G401 (cell line): ENCODE measurements around the gene C19orf47. TPM values are rescaled to one million over a fixed set of nuclear protein-coding genes. Genes with fewer than 3 reads are reported as not detected.
A peak's percentile ranks its signal among the peaks of the same experiment; 100 is the strongest.

Source experiments
- DNase-seq: peaks from one replicate; pipeline ENCODE4 v3.0.0-alpha.2; 2015; ENCODE audit warnings: low spot score
- in situ Hi-C: cut with HindIII; loops from 2 replicates; pipeline ENCODE4 v1.10.0; 2016; ENCODE audit warnings: low sequenced_read_pairs, mixed read lengths
- total RNA-seq: library from RNA; depleted of rRNA; stranded (reverse); fragments of >200 nt; shearing (Covaris generic); gene quantifications from 2 replicates; pipeline ENCODE4 v1.2.3, GENCODE V29; 2014

The C19orf47 gene
- total RNA-seq, 1 experiment from 2014 or later: 22.5 TPM

DNA sequence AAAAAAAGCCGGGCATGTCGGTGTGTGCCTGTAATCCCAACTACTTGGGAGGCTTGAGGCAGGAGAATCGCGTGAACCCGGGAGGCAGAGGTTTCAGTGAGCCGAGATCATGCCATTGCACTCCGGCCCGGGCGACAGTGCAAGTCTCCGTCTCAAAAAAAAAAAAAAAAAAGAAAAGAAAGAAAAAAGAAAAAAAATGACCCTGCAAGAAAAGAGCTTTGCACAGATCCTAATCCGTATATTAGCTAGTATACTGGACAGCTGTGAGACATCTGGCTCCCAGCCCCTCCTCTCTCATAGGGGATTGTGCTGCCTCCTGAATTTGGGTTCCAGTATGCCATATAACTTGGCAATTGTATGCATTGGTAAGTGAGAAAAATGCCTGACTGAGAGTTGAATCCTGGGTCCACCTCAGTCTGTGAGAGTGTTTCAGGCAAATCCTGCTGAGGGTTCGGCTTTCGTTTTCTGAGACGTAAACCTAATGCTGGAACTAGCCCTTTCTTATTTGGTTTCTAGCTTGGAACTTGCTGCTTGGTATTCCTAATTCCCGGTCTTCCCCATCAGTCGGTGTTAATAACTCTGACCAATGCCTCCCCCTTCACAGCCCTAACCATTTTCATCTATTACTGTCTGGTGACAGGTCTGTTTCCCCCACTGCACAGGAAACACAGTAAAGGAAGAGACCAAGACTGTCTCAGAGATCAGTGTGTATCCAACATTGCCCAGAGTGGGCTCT lies 61.8 kb downstream of the C19orf47 start:
- DNase-seq: no peak
- in situ Hi-C loops: no loop called here

DNA sequence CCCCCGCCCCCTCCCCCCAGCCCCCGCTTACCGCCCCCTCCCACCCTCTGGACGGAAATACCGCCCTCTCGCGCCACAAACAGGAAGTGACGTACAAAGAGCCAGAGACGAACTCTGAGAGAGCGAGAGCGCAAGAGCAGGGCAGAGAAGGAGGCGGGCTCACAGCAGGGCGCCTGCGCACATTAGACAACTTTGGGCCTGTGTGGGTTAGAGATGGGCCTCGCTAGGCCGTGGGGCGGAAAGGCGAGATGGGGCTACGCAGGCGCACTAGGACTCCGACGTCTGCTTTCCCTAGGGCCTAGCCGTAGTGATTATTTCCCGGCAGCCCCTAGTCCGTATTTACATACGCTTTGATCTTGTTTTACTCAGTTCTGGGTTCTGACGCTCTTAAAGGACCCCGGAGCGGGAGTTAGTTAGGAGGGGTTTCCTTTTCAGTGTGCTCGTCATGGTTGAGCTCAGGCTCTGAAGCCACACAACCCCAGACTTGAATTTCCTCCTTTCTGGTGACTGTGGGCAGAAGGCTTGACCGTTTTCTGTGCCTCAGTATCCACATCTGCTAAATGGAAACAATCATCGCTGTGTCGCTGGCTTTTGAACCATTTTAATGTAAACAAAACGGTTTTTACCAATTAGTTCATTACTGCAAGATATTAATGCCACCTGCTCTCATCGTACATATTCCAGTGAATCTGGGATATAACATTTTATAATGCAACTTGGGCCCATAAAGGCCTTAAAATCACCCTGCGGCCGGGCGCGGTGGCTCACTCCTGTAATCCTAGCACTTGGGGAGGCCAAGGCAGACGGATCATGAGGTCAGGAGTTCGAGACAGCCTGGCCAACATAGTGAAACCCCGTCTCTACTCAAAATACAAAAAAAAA lies 62.6 kb downstream of the C19orf47 start:
- in situ Hi-C loops: no loop called here
- DNase-seq: peak; percentile 100

DNA sequence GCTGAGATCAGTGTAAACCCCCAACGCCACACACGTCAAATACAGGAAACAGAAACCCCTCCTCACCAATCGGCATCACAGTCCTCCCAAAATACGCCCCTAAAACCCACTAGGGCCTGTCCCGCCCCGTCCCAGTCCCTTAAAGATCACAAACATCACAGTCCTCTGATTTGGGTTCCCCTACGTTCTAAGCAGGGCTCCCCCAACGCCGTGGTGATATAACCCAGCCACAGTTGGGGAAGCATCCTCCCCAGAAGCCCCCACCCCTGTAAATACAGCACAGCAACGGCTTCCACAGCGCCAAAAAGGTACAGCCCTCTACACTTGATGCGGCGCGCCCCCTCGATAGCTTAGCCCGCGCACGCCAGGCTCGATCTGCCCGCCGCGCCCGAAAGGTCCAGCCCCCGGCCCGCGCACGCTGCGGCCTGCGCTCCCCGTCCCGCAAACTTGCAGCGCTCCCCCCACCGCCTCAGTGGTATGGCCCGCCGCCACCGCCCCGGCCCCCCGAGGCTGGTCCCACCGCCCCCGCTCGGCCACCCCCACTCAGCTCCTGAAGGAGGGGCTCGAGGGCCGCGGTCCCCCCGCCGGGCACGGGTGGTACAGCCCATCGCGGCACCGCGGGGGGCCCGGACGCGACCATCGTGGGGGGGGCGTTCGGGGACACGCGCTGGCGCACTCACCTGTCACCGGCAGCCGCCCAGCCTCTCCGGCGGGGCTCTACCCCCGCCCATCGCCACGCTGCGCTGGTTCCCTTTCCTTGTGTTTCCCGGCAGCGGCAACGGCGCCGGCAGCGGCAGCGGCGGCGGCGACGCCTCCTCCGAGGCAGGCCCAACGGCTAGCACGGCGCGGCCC lies 63.5 kb downstream of the C19orf47 start, which contains the start of gene AKT2:
TSS of gene AKT2 (minus strand) at position 845 of the 852 bp plus-strand sequence. CDS start 20,078 bp downstream, outside the sequence.
- no peak for DNase-seq
- in situ Hi-C loops: no loop called here

DNA sequence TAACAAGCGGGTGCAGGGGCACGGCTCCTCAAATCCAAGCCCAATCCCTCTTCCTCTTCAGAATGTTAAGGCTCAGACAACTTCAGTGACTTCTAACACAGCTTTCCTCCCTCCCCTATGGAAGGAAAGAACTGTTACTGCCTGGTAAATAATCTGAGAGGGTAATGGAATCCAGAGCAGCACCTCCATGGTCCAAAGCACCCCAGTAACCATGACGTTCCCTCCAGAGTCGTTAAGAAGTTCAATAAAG lies 64.0 kb downstream of the C19orf47 start:
- DNase-seq: no peak
- in situ Hi-C loops: no loop called here

DNA sequence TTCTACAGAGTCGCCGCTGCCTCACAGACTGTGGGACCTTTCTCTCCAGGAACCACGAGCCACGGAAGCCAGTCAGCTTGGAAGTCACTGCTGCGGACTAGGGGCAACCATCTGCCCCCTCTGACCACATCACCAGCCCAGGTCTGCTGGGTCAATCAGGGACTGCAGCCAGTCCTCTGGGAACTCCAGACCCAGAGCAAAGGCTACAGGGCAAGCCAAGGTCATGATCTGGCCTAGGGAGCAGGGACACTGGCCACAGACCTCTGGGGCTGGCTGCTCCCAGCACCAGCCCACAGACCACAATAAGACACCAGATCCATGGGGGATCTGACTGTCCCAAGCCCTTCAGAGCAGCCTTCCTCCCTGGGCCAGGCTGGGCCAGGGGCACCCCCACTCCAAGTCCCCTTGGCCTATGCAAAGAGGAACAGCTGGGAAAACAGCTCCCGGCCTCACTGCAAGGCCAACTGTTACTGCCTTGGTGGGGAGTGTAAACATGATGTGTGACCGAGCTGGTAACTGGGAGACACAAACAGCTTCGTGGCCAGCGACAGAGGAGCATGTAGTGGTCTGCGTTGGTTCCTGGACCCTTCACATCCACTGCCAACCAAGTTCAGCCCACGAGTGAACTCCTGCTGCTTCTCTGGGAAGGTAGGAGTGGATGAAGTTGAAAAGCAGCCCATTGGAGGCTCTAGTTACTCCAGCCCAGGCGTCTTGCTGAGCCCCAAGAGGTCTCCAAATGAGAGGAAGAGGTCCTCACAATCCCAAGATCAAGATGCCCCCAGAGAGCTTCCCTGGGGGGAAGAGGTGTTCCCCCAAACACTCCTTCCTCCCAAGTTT lies 64.6 kb downstream of the C19orf47 start:
- in situ Hi-C loops: no loop called here
- DNase-seq: peak; percentile 19

DNA sequence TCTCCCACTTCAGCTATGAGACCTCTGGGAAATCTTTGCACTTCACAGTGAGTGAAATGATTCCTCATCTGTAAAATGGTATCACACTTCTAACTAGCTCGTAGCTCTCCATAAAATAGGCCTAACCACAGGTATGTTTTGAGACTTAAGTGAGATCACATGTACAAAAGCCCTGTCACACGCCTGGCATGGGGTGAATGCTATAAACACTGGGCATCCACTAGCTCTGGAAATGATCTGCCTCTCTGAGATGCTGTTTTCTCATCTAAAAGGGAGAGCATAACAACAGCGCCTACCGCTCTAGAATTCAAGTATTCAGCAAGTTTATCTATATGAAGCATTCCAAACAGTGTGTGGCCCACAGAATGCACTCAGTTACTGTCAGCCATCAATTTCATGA lies 65.3 kb downstream of the C19orf47 start:
- in situ Hi-C loops: no loop called here
- peak; percentile 23 for DNase-seq

DNA sequence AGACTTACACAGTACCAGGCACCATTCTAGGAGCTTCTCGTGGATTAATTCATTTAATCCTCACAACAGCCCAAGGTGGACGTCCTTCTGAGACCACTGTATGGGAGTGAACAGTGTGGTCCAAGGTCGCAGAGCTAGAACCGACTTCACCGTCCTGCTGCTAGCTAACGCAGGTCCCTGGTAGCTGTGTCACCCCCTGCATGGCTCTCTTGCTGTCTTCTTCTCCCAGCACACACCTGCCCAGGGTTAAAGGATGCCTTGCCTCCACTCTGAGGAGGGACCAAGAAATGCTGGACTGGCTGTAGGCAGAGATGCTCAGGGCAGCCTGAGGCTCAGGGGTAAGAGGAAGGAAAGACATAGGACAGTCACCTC lies 66.0 kb downstream of the C19orf47 start:
- no peak for DNase-seq
- in situ Hi-C loops: no loop called here

DNA sequence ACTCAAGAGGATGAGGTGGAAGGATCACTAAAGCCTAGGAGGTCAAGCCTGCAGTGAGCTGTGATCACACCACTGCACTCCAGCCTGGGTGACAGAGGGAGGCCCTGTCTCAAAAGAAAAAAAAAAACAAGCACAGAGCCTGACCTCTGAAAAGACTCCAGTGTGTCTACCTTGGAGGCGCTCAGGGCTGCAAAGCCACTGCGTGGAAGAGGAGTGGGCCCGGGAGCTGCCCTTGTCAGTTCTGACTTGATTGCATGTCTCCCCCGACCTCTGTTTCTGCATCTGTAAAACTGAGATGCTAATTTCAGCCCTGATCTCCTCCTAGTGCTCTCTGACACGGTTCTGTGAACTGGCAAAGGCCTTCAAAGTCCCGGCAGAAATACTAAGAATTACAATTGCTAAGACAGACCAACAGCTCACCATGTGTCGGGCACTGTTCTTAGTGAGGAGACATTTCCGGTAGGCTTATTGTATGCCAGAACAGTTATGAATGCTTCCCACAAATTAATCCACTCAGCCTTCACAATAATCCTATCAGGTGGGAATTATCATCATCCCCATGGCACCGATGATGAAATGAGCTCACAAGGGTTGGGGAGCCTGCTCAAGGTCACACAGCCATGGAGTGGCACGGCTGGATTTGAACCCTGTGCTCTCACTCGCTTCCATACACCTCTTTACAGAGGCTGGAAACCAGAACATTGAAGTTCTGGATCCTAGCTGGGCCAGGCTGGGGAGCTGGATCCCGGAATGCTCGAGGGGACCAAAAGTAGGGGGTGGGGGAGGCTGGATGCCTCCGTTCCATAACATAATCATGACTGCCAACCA lies 66.6 kb downstream of the C19orf47 start:
- in situ Hi-C loops: no loop called here
- DNase-seq: peak; percentile 9

DNA sequence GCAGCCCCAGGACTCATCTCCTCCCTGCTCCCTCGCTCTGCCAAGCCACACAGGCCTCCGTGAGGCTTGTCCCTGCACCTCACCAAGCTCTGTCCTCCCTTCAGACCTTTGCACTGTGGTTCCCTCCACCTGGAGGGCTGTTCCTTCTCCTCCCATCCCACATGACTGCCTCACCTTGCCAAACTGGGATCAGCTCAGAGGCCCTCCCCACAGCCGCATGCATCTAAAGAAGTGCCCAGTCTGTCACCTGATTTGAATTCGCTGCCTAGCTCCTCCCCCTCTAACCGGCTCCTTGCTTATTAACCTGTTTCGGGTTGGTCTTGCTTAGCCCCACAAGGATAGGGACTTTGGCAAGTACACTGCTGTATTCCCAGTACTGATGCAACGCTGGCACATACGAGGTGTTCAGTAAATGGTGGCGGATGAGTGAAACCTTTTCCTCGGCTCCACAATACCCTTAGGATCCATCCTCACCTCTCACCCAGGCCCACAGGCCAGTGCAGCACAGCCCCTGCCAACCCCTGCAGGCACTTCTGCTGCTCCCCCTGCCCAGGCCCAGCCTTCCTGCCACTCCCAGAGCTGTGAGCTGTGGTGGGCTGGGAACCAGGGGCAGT lies 67.5 kb downstream of the C19orf47 start:
- in situ Hi-C loops: no loop called here
- peak; percentile 98 for DNase-seq

DNA sequence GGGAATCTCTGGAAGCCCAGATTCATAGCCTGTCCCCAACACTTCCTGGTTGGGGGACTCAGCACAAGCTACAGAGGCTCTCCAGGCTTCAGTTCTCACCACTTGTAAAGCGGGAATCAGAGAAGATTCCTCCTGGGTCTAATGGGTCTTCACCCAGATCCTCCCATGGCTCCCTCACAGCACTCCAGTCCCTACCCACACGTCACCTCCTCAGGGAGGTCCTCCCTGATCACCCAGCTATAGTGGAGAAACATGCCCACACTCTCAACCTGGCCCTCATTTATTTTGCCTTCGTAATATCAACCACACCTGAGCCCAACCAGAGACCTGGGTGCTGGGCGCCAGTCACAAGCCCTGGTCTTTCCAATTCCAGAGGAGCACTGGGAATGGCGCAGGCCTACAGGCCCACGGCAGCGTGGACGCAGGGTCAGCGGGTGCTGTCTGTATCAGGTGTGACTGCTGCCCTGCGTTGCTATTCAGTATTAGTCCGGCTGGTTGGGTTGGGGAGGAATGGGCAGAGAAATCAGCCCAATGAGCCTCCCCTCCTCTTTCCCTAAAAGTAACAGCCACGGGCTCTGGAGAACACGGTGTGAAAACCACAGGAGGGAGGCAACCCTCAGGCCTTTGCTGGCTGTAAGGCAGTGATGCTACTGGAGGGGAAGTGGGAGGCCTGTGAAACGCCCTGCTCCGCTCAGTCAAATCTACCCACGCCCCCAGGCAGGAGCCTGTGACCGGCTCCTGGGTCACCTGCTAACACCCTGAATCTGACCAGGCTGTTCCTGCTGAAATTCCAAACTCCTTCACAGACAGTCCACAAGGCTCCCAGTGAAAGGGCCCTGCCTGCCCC lies 68.2 kb downstream of the C19orf47 start:
- peak; percentile 12 for DNase-seq

DNA sequence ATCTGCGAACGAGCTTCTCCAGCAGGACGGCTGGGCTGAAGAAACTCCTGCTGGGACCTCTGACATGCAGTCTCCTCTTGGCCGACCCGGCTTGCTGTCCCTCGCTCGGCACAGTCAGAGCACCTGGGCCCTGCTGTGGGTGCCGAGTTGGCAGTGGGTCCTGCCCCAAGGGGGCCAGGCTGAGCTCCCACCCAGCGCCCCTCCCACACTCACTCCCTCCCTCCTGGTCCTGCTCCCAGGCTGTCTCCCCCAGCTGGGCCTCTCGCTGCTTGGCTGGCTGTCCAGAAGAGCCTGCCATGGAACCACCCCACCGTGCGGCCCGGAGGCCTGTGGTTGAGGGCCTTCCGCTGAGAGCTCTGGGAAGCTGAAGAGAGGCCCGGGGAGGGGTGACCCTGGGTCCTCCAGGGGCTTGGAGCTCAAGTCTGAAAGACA lies 69.1 kb downstream of the C19orf47 start:
- DNase-seq: peak; percentile 67
- in situ Hi-C loops: no loop called here

More for the DNA sequence above, 68.2 kb downstream of the C19orf47 start:
- in situ Hi-C loops: no loop called here

DNA sequence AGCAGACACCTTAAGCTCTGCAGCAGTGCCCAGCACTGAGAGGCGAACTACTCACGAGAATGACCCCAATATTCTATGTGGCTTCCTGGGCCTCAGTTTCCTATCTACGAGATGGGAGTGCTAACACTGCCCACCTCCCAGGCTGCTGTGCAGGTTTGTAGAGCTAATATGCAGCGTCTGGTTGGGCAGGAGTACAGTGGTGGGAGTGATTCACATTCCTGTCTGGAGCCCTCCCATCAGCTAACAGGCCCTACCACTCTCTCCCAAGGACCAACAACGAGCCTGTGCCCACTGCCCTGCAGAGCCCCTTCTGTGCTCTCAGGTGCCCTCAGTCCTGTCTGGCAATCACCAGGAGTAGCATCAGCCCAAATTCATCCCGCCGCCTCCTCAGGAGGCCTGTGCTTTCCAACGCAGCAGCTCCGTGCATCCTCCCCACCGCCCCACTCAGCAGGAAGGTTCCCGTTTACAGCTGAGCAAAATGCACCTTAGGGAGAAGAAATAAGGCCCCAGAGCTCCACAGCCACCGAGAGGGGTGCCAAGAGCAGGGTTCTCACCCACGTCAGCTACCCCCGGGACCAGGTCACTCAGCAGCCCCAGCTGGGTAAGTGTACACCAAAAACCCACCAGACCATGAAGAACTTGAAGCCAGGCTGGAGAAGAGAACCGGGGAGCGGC lies 69.7 kb downstream of the C19orf47 start:
- peak; percentile 47 for DNase-seq
- in situ Hi-C loops: no loop called here

DNA sequence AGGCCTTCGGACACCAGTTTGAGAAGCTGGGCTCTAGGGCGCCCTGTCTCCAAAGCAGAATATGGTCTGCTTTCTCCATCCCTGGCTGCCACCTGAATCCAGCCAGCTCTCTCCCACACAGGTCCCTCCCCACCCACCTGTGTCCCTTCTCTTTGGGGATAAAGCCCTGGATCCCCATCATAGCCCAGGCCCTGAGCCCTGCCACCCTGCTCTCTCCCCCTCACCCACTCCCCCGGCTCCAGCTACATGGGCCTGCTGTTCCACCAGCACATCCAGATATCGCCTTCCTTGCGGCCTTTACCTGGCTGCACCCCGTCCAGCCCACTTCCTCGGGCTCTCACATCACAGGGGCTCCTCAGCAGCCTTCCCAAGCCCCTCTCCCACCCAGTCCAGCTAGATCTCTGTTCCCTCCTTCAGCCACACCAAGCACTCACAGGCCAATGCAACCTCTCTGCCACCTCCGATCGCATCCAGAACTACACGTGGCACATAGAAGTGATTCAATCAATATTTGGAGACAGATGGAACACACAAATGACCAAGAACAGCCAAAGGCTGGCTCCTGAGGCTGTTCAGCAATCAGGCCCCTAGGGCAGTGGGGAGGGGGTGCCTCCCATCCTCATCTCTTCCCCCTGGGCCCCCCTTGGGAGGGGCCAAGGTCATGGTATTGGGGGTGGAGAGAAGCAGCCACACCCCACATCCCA lies 70.7 kb downstream of the C19orf47 start:
- DNase-seq: peak; percentile 34
- in situ Hi-C loops: no loop called here

DNA sequence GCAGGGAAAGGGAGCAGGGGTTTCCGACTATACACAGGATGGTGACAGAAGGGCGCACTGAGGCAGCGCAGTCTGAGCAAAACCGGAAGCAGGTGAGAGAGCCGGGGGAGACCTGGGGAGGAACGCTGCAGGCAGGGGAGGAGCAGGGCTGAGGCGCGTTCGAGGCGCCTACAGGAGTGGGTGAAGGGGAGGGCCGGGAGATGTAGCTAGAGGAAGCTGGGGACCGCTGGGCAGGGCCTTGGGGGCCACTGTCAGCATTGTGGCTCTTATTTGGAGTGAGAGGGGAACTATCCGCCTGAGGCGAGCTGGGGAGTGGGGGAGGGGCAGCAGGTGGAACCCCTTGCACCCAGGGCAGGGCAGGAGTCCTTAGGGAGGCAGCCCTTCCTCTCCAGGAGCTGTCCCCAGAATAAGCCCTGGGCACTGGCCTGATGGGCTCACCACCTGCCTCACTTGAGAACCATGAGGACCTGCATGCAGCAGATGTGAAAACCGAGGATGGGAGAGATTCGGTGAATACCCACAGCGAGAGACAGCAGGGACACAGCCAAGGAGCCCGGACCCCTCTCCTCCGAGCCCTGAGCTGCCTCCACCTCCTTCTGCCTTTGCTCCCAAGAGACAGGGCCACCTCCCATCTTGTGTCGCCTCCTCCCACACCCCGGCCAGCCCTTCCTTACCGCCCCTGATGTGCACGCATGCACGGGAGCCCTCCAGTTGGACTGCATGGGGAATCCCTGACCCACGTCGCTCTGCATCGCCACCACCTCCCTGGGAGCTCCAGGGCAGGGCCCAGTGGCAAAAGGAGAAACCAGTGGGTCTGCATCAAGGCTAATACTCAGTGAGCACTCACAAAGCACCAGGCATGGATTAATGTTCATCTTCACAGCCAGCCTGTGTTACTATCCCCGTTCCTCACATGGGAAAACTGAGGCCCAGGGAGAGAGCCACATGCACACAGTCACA lies 73.3 kb downstream of the C19orf47 start:
- in situ Hi-C loops: no loop called here
- peak; percentile 43 for DNase-seq
